CD4-positive, alpha-beta T cell (primary cell): ENCODE results near the gene CYP24A1. TPM values are rescaled to one million over a fixed set of nuclear protein-coding genes. Genes with fewer than 3 reads are reported as not detected.
A peak's percentile ranks its signal among the peaks of the same experiment; 100 is the strongest.

ENCODE experiments used
- ATAC-seq: fragments of 200-7000 bp; cut with Tn5 transposase; one replicate; pipeline ENCODE4 v1.10.0; 2022; ENCODE audit warnings: mild to moderate bottlenecking; ENCODE audit not compliant: poor library complexity
- CTCF ChIA-PET: fragments of 350-600 bp; sonication (Branson Sonifier 250); formaldehyde crosslinking; loops from one replicate; lab custom pipeline; 2021; ENCODE audit warnings: antibody characterized with exemption, inconsistent platforms; lab: Charles Lee
- POLR2A ChIA-PET: fragments of 350-600 bp; sonication (Branson Sonifier 250); formaldehyde crosslinking; loops from one replicate; lab custom pipeline; 2021; ENCODE audit warnings: antibody characterized with exemption, inconsistent platforms; lab: Charles Lee
- DNase-seq, 14 experiments: peaks; one replicate each; pipeline ENCODE4 v3.0.0-alpha.2; 2013 to 2020; ENCODE audit warnings: mixed read lengths in 2 of 14
- H3K27ac ChIP-seq, 2 donors: one replicate each; pipeline versions ENCODE4 v1.5.1 to v1.7.0; 2013; ENCODE audit warnings: low read length in 2 of 2, low read depth in 1 of 2, mild to moderate bottlenecking in 1 of 2
- H3K27me3 ChIP-seq, 2 experiments: 1 replicate in 1 of 2; 2 replicates in 1 of 2; pipeline versions ENCODE4 v1.6.1 to v1.7.0; 2013; ENCODE audit warnings: low read length in 2 of 2, control low read depth in 1 of 2, mild to moderate bottlenecking in 1 of 2, moderate library complexity in 1 of 2; ENCODE audit not compliant: insufficient read depth in 2 of 2, control insufficient read depth in 1 of 2
- H3K36me3 ChIP-seq: one replicate; pipeline ENCODE4 v1.6.1; 2013; ENCODE audit warnings: low read length, control low read depth; ENCODE audit not compliant: insufficient read depth
- H3K4me1 ChIP-seq: one replicate; pipeline ENCODE4 v1.6.1; 2013; ENCODE audit warnings: low read length, control low read depth; ENCODE audit not compliant: insufficient read depth
- H3K4me3 ChIP-seq: one replicate; pipeline ENCODE4 v1.5.1; 2013; ENCODE audit warnings: mild to moderate bottlenecking, low read length, moderate library complexity
- H3K9me3 ChIP-seq, 2 experiments: 1 replicate in 1 of 2; 2 replicates in 1 of 2; pipeline versions ENCODE4 v1.6.1 to v1.7.0; 2013; ENCODE audit warnings: low read length in 2 of 2, mild to moderate bottlenecking in 2 of 2, control low read depth in 1 of 2, moderate library complexity in 1 of 2; ENCODE audit not compliant: control insufficient read depth in 1 of 2, insufficient read depth in 1 of 2
- H3K27ac Mint-ChIP-seq: one replicate; pipeline ENCODE4 v1.8.0; 2020; ENCODE audit warnings: mixed read lengths
- H3K27me3 Mint-ChIP-seq: one replicate; pipeline ENCODE4 v1.8.0; 2021; ENCODE audit warnings: mixed read lengths
- H3K36me3 Mint-ChIP-seq: one replicate; pipeline ENCODE4 v1.8.0; 2021; ENCODE audit warnings: low read depth, mixed read lengths
- H3K4me1 Mint-ChIP-seq: one replicate; pipeline ENCODE4 v1.8.0; 2021; ENCODE audit warnings: low read depth, mixed read lengths
- H3K4me3 Mint-ChIP-seq: one replicate; pipeline ENCODE4 v1.8.0; 2020; ENCODE audit warnings: mild to moderate bottlenecking, mixed read lengths
- H3K9me3 Mint-ChIP-seq: one replicate; pipeline ENCODE4 v1.8.0; 2020; ENCODE audit warnings: mixed read lengths
- intact Hi-C, 2 experiments: fragments of 100-400 bp; cut with DNase I in 1 of 2; cut with micrococcal nuclease in 1 of 2; formaldehyde crosslinking; loops; one replicate each; pipeline versions ENCODE4 v1.15.1 to v1.9.0; 2023 to 2025; cut with DNase I, micrococcal nuclease
- total RNA-seq, 174 experiments: library from RNA in 2 of 174; stranded (reverse) in 2 of 174; gene quantifications; one replicate each; pipeline ENCODE4 v1.2.3 and lab custom pipeline; 2021 to 2026
- TF ChIP-seq, protein P1 (sequence below): fragments of 200-600 bp; IDR thresholded peaks from one replicate; pipeline ENCODE4 v1.8.0; 2022; ENCODE audit warnings: antibody characterized with exemption, mild to moderate bottlenecking

The CYP24A1 gene
- total RNA-seq, 2 experiments from 2014 or later = 0.56 to 1.0 TPM

DNA sequence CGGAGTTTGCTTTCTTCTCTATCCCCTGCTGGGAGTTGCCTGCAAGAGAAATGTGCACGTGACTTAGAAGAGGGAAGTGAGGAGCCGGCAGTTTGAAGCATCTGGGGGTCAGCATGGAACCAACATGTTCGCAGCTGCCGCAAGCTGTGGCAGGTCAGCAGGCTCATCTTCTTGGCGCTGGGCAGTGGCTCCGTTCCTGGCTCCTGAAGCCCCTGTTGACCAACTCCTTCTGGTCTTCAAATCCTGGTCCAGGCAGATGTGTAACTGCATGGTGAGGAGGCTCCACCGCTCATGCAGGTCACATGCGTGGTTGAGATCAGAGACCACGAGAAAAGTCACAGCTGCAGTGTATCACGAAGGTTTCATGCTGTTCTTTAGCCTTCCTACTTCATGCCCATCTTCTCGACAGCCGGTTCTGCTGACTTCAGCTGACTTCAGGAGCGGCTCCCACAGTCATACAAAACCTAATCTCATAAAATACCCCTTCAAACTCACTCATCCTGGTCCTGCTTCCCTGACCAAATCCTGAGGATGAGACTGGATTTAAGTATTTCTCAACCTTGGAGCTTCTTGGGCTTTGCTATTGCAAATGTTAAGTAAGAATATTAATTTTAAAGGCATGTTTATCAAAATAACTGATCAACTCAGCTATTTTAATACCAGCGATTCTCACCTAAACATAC lies 58.5 kb downstream of the CYP24A1 start:
- Mint-ChIP-seq H3K36me3 (no peaks in the 10 kb centered on the region), H3K27ac (no peak overlapping the region), H3K4me3 (no peak overlapping the region), H3K27me3 (peaks cover 11% of the 10 kb centered on the region), H3K4me1 (no peaks in the 10 kb centered on the region), H3K9me3 (no peaks in the 10 kb centered on the region)
- no peak overlapping the region for H3K4me3 ChIP-seq
- peak in 2 of 14 experiments; percentile 18 to 22 for DNase-seq
- no peak overlapping the region for H3K27ac ChIP-seq
- peaks cover 0 to 2% of the 10 kb centered on the region in 2 experiments for H3K27me3 ChIP-seq
- intact Hi-C loops = no loop called here
- TF ChIP-seq, protein P1, sequence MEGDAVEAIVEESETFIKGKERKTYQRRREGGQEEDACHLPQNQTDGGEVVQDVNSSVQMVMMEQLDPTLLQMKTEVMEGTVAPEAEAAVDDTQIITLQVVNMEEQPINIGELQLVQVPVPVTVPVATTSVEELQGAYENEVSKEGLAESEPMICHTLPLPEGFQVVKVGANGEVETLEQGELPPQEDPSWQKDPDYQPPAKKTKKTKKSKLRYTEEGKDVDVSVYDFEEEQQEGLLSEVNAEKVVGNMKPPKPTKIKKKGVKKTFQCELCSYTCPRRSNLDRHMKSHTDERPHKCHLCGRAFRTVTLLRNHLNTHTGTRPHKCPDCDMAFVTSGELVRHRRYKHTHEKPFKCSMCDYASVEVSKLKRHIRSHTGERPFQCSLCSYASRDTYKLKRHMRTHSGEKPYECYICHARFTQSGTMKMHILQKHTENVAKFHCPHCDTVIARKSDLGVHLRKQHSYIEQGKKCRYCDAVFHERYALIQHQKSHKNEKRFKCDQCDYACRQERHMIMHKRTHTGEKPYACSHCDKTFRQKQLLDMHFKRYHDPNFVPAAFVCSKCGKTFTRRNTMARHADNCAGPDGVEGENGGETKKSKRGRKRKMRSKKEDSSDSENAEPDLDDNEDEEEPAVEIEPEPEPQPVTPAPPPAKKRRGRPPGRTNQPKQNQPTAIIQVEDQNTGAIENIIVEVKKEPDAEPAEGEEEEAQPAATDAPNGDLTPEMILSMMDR = no peak
- POLR2A ChIA-PET = interaction anchor here (1.0 kb wide), 1 partner anchor 11 kb away, joined by 3 read pairs; no protein-coding TSS in a partner anchor
- no peak for ATAC-seq
- H3K9me3 ChIP-seq = no peaks in the 10 kb centered on the region
- no peaks in the 10 kb centered on the region for H3K4me1 ChIP-seq
- CTCF ChIA-PET = interaction anchor here (0.9 kb wide), 1 partner anchor 14 kb away, joined by 4 read pairs; no protein-coding TSS in a partner anchor
- no peaks in the 10 kb centered on the region for H3K36me3 ChIP-seq

GRCh38 chr20:54114109-54114508 lies 59.7 kb downstream of the CYP24A1 start:
- intact Hi-C loops = no loop called here
- H3K4me1 Mint-ChIP-seq = no peaks in the 10 kb centered on the region
- H3K4me3 ChIP-seq = no peak overlapping the region
- H3K27me3 Mint-ChIP-seq = peaks cover 11% of the 10 kb centered on the region
- no peak overlapping the region for H3K27ac ChIP-seq
- H3K4me1 ChIP-seq = no peaks in the 10 kb centered on the region
- H3K36me3 Mint-ChIP-seq = no peaks in the 10 kb centered on the region
- H3K36me3 ChIP-seq = no peaks in the 10 kb centered on the region
- ChIA-PET POLR2A (no interaction called here), CTCF (no interaction called here)
- no peak overlapping the region for H3K27ac Mint-ChIP-seq
- DNase-seq (no peak), ATAC-seq (no peak)
- TF ChIP-seq, protein P1 = no peak
- peaks cover 0 to 2% of the 10 kb centered on the region in 2 experiments for H3K27me3 ChIP-seq
- no peaks in the 10 kb centered on the region for H3K9me3 ChIP-seq
- no peak overlapping the region for H3K4me3 Mint-ChIP-seq
- no peaks in the 10 kb centered on the region for H3K9me3 Mint-ChIP-seq

GRCh38 chr20:54113566-54113965 lies 60.2 kb downstream of the CYP24A1 start:
- no peak for ATAC-seq

More at GRCh38 chr20:54113566-54113965, 60.2 kb downstream of the CYP24A1 start:
- TF ChIP-seq, protein P1 = no peak
- DNase-seq = no peak
- POLR2A ChIA-PET = no interaction called here
- Histone ChIP-seq H3K9me3 (no peaks in the 10 kb centered on the region), H3K27me3 (peaks cover 0 to 2% of the 10 kb centered on the region in 2 experiments), H3K4me3 (no peak overlapping the region), H3K4me1 (no peaks in the 10 kb centered on the region), H3K36me3 (no peaks in the 10 kb centered on the region), H3K27ac (no peak overlapping the region)
- Mint-ChIP-seq H3K4me1 (no peaks in the 10 kb centered on the region), H3K4me3 (no peak overlapping the region), H3K27me3 (peaks cover 11% of the 10 kb centered on the region), H3K27ac (no peak overlapping the region), H3K36me3 (no peaks in the 10 kb centered on the region), H3K9me3 (no peaks in the 10 kb centered on the region)
- intact Hi-C loops = no loop called here
- CTCF ChIA-PET = no interaction called here
